Kidney glomerular epithelial cell (primary cell): ENCODE data around the gene CRTAC1.

Experiments
- DNase-seq: peaks from one replicate; lab custom pipeline; 2025; lab: John Stamatoyannopoulos, UW

CRTAC1 gene

DNA sequence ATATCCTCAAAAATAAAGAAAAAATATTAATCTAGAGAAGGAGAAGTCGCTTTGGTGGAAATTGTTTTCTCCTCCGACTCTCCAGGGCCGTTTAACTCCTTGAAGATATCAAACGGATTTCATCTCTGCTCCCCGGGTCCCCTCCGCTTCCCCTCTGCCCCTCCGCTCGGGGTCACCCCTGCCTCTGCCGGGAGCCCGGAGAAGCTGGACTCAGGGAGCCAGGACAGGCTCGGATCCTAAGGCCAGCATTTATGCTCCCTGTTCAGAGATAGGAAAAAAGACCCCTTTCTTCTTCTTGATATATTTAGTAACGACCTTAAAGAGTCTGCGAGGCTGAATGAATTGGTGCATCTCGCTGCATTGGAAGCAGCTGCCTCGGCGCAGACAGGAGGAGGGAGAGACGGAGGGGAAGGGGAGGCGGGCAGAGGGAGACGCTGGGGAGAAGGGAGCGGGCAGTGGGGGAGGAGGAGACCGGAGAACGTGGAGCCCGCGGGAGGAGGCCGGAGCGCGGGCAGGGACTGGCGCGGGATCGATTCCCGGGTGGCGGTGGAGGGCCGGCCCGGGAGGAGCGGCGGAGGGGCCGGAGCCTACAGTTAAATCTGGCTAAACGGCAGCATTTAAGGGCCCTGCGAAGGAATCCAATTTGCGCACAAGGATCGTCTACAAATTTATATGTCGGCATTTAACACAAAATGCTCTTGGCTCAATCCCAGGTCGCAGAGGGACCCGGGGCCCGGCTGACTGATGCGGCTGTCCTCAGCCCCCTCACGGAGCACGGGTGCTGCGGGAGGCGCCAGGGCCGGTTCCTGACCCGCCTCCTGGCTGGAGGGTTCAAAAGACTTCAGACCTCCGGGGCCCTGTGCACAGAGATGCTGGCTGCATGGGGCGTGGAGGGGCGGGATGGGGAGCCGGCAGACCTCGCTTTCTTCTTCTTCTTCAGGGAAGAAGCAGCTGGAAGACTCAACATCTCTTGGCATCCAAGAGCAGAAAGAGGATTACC lies 55.6 kb downstream of the CRTAC1 start:
- DNase-seq = no peak

DNA sequence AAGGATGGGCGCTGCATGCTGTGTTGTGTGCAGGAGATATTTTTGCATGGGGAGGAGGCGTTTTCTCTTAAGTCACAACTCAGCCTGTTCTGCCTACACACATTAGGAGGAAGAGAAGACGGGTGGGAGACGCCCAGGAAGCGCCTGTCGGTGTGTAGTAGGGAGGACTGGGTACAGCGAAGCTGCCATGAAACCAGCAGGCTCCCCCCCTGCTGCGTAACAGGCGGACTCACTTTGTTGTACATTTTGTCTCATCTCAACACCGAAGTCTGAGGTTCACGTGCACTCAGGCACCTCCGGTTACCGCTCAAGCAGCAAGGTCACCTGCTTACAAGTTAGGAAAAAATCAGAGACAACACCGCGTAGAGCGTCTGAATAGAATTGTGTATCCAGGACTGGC lies 56.3 kb downstream of the CRTAC1 start:
- no peak for DNase-seq

DNA sequence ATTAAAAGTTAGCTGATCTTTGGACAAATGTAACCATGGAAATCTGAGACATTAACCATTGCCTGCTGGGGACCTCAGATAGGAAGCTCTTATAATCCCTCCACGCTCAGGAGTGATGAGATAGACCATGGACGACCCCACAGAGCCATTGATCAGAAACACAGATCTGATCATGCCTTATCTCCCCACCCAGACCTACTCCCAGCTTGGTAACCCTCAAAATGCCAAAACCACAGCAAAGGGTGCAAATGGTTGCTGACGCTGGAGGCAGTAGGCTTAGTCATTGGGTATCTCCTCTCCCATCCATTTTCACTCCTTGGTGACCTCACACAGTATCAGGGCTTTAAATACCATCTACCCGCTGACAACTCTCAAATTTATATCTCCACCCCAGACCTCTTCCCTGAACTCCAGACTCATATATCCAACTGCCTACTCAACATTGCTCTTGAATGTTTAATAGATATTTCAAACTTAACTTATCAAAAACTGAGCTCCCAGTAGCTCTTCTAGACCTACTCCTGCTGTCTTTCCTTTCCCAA lies 60.8 kb downstream of the CRTAC1 start:
- no peak for DNase-seq

DNA sequence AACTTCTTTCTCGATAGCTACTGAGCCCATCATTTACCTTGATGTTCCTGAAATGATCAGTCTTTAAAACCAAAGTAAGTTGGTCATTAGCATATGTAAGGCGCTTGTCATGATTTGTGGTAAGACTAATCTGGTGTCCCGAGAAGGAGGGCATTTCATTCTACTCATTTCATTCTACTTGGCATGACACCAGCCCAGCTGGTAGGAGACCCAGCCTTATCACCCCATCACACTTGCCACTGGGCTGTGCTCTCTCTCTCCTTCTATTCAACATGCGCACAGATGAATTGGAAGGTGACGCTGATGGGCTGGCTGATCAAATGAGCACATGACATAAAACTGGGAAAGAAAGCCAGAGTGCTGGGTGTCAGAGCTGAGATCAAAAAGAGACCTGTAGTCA lies 65.7 kb downstream of the CRTAC1 start:
- DNase-seq = no peak

DNA sequence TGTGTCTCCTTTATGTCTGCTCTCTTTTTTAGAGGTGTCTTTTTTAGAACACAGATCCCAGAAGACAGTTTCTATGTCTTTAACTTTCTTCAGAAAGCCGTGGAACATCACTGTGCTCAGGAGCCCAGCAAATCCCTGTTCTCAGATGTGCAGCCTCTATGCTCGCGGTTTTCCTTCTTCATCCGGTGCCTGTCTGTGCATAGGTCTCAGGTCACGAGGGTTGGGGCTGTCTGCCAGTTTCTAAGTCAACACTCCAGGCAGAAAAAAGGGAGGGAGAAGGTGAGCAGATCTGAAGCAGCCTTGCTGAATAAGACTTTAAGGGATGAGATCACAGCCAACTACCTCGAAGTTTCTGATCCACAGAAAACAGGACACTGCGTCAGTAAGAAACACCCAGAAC lies 68.5 kb downstream of the CRTAC1 start:
- no peak for DNase-seq

DNA sequence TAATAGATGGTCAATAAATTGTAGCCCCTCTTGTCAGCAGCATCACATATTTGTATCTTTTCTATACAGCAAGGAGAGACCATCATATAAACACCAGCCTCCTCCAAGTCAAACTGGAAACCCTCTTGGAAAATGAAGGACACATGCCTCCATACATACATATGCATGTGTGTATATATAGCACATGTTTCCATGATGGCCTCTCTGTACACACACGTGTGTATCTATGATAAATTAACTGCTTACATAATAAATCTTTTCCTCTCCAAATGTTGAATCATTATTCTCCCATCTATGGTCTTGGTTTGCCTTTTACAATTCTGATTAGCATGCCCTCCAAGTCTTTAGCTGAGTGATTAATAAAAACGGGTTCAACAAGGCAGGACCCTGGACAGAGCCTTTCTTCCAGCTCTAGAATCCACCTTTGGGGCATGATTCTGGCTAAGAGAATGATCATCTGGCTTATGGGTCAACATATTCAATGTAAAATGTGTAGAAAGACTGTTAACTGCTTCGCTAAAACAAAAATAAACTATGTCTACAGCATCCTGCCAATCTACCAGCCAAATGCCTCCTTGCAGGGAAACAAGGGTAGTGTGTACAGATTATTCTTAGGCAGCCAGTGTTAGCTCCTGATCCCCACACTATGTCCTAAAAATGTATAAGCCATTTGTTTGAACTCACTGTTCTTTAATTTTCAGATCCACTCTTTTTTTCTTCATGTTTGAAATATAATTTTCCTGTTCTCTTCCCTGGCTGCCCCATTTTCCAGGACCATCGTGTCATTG lies 70.0 kb downstream of the CRTAC1 start:
- DNase-seq = no peak

DNA sequence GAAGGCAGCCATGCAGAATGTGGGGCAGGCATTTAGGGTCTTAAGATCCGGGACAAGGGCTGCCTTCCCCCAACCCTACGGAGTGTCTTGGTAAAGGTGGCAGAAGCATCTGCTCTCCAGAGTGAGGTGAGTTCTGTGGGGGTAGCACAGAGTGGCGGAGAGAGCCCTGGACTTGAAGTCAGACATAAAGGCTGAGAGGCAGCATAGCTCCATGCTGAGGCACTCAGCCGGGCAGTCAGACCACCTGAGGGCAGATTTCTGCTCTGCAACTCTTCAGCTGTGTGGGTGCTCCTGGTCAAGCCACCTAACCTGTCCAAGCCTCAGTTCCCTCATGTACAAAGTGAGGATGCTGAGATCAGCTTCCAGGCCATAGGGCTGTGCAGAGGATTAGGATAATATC lies 81.0 kb downstream of the CRTAC1 start:
- DNase-seq = no peak

DNA sequence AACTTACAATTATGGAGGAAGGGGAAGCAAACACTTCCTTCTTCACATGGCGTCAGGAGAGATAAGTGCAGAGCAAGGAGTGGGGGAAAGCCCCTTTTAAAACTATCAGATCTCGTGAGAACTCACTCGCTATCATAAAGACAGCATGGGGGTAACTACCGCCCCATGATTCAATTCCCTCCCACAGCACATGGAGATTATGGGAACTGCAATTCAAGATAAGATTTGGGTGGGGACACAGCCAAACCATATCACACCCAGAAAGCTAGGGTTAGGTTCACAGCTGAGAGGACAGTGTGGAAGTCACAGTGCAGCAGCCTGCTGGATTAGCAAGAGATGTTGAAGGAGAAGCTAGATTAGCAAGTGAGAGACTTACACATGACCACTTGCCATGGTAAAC lies 81.6 kb downstream of the CRTAC1 start:
- DNase-seq = no peak

DNA sequence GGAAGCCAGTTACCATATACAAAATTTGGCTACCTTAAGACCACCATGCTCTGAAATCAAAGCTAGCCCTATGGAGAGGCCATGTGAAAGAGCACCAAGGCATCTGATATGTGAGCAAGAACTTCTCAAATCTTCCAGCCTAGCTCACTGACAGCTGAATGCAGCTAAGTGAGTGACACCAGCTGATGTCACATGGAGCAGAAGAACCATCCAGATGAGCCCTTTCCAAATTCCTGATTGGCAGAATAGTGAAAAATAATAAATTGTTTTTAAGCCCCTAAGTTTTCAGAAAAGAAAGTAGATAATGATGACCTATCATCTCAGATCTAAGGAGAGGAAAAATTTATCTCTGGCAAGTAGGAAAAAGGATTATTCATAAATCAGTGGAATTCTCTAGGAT lies 85.6 kb downstream of the CRTAC1 start:
- DNase-seq = no peak

DNA sequence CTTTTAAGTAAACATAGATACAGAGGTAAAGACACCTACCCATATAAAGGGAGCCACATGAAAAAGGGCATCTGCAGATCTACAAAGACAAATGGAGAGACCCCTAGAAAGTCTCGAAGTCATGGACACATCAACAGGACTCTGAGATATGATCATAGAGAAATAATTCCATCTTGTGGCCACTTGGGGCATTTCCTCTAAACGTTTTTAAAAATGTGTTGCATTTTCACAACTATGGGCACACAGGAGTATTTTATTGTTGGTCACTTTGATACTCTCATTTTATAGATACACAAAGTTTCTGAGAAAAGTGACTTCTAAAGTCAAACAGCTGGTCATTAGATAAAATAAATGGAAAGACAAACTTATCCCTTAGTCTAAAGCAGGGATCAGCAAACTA lies 87.1 kb downstream of the CRTAC1 start:
- DNase-seq = no peak

DNA sequence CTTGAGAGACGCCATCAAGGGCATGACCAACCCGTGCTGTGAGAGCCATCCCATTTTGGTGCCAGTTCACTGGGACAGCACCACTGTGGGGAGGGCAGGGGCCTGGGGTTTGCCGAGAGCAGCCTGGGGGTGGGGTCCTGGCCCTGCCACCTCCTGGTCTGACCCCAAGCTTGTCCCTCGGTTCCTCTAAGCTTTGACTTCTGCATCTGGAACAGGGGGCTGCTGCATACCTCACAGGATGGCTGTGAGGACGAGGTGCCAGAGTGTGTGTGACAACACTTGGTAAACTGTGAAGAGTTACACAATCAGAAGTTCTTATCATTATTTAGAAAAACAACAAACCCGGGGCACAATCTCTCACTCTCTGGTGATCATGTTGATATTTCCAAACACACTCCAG lies 89.9 kb downstream of the CRTAC1 start:
- DNase-seq = no peak

DNA sequence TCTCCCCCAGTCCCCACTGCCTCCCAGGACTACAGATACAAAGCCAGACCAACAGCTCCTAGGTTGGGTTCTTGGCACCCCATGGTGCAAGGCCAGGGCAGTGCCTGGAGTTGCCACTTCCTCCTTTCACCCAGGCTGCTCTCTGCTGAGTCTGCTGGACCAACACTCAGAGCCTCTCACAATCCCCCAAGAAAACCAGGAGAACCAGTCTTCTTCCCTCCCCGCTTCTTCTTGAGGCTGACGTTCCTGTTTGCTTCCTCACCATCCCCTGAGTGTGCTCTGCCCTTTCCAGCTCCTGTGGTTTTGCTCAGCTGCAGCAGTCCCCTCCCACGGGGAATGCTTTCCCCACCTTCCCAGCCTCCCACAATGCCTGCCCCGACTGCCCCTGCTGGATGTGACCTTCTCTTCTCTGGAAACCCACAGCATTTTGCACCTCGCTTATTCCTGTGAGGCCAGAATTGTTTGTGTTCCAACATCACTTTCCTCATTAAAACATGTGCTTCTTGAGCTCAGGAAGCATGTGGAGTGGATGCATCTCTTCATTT lies 90.9 kb downstream of the CRTAC1 start:
- no peak for DNase-seq

DNA sequence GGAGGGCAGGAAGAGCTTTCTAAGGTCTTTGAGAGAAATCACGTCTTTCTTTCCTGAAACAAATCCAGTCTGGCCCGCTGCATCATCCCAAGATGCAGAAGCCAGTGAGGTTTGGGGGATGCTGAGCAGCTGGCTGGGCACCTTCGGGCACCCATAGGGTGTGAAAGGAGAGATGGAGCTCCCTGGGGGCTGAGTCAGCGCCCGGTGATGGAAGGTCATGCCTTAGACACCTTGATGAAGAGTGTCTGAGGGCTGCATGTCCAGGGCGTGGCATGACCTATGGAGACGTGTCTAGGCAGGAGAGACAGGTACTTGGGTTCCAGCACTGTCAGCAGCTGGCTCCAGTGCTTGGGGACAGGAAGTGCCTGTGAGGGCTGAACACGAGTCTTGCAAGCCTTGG lies 92.5 kb downstream of the CRTAC1 start:
- DNase-seq = no peak

DNA sequence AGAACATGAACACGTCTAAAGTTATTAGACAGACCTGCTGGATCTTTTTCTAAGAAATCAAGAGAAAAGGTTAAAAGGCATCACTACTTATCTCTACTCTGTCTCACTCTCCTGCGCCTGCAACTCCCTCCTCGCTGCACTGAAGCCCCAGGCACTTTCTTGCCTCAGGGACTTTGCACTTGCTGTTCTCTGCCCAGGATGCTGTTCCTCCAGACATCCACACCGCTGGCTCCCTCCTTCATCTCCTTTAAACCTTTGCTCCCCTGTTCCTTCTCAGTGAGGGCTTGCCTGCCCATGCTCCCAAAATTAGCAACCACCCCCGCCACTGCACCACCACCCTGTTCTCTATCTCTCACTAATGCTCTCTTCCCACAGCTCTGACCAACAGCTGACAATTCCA lies 93.4 kb downstream of the CRTAC1 start:
- DNase-seq = no peak

DNA sequence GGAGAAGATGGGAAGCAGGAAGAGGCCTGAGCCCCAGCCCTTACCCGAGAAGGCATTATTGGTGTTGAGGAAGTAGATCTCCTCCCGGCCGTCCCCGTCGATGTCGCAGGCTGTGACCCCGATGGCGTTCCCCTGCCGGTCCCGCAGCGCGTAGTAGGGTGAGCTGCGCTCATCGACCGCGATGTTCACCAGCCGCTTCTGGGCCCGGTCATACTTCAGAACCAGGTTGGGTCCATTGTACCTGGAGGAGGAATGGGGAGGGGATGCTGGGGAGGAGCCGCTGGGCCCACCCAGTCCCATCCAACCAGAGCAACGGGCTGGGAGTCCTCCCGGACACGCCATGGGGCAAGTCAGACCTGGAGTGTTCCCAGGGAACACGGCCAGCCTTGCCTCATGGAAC lies 94.3 kb downstream of the CRTAC1 start:
- DNase-seq = no peak

DNA sequence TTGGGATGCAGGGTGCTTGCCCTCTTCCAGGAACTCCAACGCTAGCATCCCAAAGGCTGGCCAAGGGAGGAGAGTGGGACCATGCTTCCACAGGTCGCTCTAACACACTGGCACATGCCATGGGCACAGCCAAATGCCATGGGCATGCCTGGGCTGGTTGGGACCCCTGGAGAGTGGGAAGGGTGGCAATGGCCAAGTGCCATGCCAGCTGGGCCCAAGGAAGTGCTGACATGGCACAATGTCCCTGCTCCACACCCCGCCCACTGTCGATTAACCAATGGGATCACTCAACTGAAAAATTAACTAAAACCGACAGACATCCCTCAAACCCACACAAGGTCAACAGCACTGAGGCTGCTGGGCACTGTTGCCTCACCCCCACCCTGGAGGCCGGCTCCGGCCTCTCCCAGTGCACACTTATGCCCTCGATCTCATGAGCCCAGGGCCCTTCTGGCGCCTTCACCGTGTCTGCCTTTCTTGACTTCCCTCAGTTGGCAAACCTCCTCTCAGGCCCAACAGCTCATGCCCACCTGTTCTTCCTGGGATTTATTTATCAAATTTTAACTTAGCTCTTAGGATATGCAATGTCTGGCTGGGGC lies 97.4 kb downstream of the CRTAC1 start:
- no peak for DNase-seq

DNA sequence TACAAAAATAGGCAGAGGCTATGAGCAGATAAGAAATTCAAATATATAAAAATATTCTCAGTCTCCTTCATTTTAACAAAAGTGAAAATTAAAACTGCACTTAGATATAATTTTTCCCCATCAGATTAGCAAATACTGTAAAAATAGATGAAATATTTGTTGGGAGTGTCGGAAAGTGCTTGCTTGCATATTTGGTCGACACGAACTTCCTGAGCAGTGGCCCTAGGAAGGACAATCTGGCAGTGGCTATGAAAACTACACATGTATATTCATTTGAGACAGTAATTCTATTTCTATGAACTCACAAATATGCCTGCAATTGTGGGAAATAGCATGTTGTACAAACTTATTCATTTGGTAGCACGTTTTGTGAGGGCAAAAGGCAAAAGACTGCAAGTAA lies 99.4 kb downstream of the CRTAC1 start:
- no peak for DNase-seq

DNA sequence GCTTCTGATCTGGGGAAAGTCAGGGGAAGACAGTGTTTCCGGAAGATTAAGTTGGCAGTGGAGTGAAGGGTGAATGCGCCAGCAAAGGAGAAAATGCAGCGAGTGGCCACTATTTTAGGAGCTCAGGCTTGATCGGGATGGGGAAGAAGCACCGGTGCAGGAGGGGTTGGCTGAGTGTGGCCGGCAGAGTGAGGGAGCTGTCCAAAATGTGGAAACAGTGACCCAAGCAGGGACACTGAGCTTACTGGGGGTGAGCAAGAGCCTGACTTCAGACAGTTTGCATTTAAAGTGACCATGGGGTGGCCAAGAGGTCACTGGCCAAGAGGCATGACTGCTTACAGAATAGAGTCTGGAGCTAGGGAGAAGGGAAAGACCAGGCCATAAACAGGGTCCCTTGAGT lies 101.5 kb downstream of the CRTAC1 start:
- DNase-seq = no peak

DNA sequence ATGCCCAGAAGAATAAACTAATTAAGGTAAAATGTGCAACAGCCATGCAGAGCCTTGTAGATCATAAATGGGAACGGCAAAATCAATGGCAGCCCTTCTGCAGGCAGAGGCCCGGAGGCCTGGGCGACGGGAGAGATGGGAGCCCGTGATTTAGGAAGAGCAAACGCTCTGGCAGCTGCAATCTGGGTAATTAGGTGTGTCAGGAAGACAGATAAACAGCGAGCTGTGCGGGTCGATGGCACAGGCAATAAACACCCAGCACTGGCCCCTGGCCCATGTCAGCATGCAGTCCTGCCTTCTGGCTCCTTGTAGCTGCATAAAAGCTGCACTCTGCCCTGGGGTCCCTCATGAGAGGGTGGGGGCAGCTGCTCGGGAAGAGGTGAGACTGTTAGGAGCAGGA lies 102.8 kb downstream of the CRTAC1 start:
- DNase-seq = no peak

DNA sequence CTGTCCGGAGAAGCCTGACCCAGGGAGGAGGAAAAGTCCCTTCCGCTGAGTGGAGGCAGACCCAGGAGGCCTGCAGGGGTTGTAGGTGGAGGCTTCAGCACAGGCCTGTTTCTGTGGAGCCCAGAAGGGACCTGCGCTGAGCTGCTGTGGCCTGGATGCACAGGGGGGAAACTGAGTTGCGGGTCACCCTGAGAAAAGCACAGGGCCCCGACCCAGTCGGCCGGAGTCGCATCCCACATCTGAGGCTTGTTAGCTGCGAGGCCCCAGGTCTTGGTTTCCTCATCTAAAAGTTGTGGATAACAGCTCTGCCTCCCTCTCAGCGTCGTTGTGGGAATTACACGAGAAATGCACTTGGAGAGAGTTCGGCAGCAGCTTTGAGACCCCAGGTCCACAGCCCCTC lies 104.4 kb downstream of the CRTAC1 start:
- DNase-seq = no peak

DNA sequence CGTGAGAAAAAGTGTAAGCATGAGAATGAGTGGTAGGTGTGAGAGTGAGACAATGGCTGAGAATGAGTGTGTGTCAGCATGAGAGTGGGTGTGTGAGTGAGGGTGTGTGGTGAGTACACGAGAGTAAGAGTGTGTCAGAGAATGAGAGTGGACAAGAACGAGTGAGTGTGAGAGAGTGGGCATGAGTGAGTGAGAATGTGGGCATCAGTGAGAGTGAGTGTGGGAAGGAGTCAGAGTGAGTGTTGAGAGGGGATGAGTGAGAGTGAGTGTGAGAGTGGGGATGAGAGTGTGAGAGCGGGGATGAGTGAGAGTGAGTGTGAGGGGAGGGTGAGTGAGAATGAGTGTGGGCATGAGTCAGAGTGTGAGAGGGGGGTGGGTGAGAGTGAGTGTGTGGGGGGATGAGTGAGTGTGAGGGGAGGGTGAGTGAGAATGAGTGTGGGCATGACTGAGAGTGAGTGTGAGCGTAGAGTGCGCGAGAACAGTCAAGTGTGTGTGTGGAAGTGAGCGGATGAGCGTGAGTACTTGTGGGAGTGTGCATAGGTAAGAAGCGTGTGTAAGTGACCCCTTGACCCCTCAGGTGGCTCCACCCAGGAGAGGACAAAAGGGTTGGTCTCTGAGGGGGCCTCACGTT lies 105.0 kb downstream of the CRTAC1 start:
- no peak for DNase-seq

DNA sequence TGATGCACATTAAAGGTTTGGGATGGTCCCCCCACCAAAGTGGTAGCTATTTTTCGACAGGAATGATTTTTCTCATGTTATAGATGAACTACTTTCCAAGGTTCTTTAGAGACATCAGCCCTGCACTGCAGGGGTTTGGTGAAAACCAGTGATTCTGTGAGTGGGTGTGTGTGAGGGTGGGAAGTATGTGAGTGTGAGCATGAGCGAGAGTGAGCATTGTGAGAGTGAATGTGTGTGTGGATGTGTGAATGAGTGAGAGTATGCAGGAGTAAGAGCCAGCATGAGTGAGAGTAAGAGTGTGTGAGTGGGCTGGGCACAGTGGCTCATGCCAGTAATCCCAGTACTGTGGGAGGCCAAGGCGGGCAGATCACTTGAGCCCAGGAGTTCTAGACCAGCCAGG lies 105.7 kb downstream of the CRTAC1 start:
- no peak for DNase-seq
